ENCODE results near the gene SLC20A1.

SLC20A1 gene, protein sequence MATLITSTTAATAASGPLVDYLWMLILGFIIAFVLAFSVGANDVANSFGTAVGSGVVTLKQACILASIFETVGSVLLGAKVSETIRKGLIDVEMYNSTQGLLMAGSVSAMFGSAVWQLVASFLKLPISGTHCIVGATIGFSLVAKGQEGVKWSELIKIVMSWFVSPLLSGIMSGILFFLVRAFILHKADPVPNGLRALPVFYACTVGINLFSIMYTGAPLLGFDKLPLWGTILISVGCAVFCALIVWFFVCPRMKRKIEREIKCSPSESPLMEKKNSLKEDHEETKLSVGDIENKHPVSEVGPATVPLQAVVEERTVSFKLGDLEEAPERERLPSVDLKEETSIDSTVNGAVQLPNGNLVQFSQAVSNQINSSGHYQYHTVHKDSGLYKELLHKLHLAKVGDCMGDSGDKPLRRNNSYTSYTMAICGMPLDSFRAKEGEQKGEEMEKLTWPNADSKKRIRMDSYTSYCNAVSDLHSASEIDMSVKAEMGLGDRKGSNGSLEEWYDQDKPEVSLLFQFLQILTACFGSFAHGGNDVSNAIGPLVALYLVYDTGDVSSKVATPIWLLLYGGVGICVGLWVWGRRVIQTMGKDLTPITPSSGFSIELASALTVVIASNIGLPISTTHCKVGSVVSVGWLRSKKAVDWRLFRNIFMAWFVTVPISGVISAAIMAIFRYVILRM

GRCh38 chr2:112645310-112646101 lies at the start of gene SLC20A1:
Gene SLC20A1, plus strand, starts transcription at chr2:112645939. Its CDS starts 890 bp downstream, at chr2:112646829.
- H3K79me2 ChIP-seq (ENCODE audit: control insufficient read depth, low read length) = peaks cover 58% of the 10 kb centered on the region
- peak within 1 kb of the TSS; percentile 92 for H3K4me2 ChIP-seq (ENCODE audit: low read length)
- H3K36me3 ChIP-seq (ENCODE audit: control insufficient read depth, low read length) = peaks cover 46% of the 10 kb centered on the region
- TF ChIP-seq CTCF (IDR thresholded peaks at IDR 0.05; ENCODE audit: low read depth, low read length, poor library complexity, severe bottlenecking) = peak; percentile 60
- no peak for TF ChIP-seq EZH2phosphoT487 (IDR thresholded peaks at IDR 0.05; ENCODE audit: borderline replicate concordance, low read length)
- H3K4me3 ChIP-seq (ENCODE audit: low read length) = peak within 1 kb of the TSS; percentile 80
- H3K9me3 ChIP-seq (ENCODE audit: control insufficient read depth, insufficient read depth, low read length) = no peaks in the 10 kb centered on the region
- 0 out of 2 replicates have a peak, but pooled peaks cover 2% of the 10 kb centered on the region for H3F3A ChIP-seq (ENCODE audit: control insufficient read depth, insufficient read depth)
- peaks cover 26% of the 10 kb centered on the region for H4K20me1 ChIP-seq (ENCODE audit: control insufficient read depth, insufficient read depth, low read depth, low read length)
- no peaks in the 10 kb centered on the region for H3K27me3 ChIP-seq (ENCODE audit: control insufficient read depth, low read length)
- H3K27ac ChIP-seq (ENCODE audit: low read depth, low read length) = peak within 1 kb of the TSS; percentile 81
- H3K4me1 ChIP-seq (ENCODE audit: control insufficient read depth, low read length) = peaks cover 42% of the 10 kb centered on the region
- H3K9me2 ChIP-seq (replicated peaks; ENCODE audit: control insufficient read depth, low read length) = no peaks in the 10 kb centered on the region

DNA sequence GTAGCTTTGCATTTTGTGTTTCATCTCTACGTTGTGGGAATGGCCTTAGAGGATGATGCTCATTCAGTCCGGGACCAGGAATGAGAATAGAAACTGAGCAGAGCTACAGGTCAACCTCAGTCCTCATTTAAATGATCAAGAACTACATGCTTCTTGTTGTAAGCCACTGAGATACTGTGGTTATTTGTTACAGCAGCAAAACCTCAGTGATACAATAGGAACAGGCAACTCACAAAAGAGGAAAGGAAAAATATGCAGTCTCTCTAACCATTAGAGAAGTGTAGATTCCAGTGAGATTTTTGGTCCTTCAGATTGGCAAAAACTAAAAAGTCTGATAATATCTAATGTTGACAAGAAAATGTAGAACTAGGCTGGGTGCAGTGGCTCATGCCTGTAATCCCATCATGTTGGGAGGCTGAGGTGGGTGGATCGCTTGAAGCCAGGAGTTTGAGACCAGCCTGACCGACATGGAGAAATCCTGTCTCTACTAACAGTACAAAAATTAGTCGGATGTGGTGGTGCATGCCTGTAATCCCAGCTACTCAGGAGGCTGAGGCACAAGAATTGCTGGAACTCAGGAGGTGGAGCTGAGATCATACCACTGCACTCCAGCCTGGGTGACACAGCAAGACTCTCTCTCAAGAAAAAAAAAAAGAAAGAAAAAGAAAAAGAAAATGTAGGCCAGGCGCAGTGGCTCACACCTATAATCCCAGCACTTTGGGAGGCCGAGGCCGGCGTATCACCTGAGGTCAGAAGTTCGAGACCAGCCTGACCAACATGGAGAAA lies 48.0 kb upstream of the SLC20A1 start:
- Histone ChIP-seq H3K9me3 (ENCODE audit: control insufficient read depth, insufficient read depth, low read length) (no peaks in the 10 kb centered on the region), H3K36me3 (ENCODE audit: control insufficient read depth, low read length) (no peaks in the 10 kb centered on the region), H3K4me1 (ENCODE audit: control insufficient read depth, low read length) (peaks cover 5% of the 10 kb centered on the region; the same call in 1 of the 2 replicates), H3K9me2 (replicated peaks; ENCODE audit: control insufficient read depth, low read length) (no peaks in the 10 kb centered on the region), H3K27ac (ENCODE audit: low read depth, low read length) (no peak overlapping the region), H4K20me1 (ENCODE audit: control insufficient read depth, insufficient read depth, low read depth, low read length) (no peaks in the 10 kb centered on the region), H3K4me3 (ENCODE audit: low read length) (no peak overlapping the region), H3F3A (ENCODE audit: control insufficient read depth, insufficient read depth) (no peaks in the 10 kb centered on the region), H3K4me2 (ENCODE audit: low read length) (no peak overlapping the region), H3K79me2 (ENCODE audit: control insufficient read depth, low read length) (no peaks in the 10 kb centered on the region), H3K27me3 (ENCODE audit: control insufficient read depth, low read length) (no peaks in the 10 kb centered on the region)
- no peak for TF ChIP-seq EZH2phosphoT487 (IDR thresholded peaks at IDR 0.05; ENCODE audit: borderline replicate concordance, low read length)
- TF ChIP-seq CTCF (IDR thresholded peaks at IDR 0.05; ENCODE audit: low read depth, low read length, poor library complexity, severe bottlenecking) = no peak

- Histone ChIP-seq H3K79me2 (ENCODE audit: control insufficient read depth, low read length) (no peaks in the 10 kb centered on the region), H3K27me3 (ENCODE audit: control insufficient read depth, low read length) (no peaks in the 10 kb centered on the region), H3F3A (ENCODE audit: control insufficient read depth, insufficient read depth) (no peaks in the 10 kb centered on the region), H3K27ac (ENCODE audit: low read depth, low read length) (no peak overlapping the region), H3K4me1 (ENCODE audit: control insufficient read depth, low read length) (peaks cover 5% of the 10 kb centered on the region; the same call in 1 of the 2 replicates), H3K9me3 (ENCODE audit: control insufficient read depth, insufficient read depth, low read length) (no peaks in the 10 kb centered on the region), H3K36me3 (ENCODE audit: control insufficient read depth, low read length) (no peaks in the 10 kb centered on the region), H3K4me2 (ENCODE audit: low read length) (no peak overlapping the region), H3K4me3 (ENCODE audit: low read length) (no peak overlapping the region), H4K20me1 (ENCODE audit: control insufficient read depth, insufficient read depth, low read depth, low read length) (no peaks in the 10 kb centered on the region), H3K9me2 (replicated peaks; ENCODE audit: control insufficient read depth, low read length) (no peaks in the 10 kb centered on the region)
- TF ChIP-seq EZH2phosphoT487 (IDR thresholded peaks at IDR 0.05; ENCODE audit: borderline replicate concordance, low read length) = no peak
- no peak for TF ChIP-seq CTCF (IDR thresholded peaks at IDR 0.05; ENCODE audit: low read depth, low read length, poor library complexity, severe bottlenecking)
Measured at GRCh38 chr2:112600634-112601033, 45.1 kb upstream of the SLC20A1 start.
